Activated gamma-delta T cell treated with Interleukin-2 at 50 U/mL for 16 hours (primary cell): ENCODE data around the gene PPARA.
A peak's percentile ranks its signal among the peaks of the same experiment; 100 is the strongest.

Source experiments
- DNase-seq: peaks from one replicate; pipeline ENCODE4 v3.0.0-alpha.2; 2020

The PPARA gene

DNA sequence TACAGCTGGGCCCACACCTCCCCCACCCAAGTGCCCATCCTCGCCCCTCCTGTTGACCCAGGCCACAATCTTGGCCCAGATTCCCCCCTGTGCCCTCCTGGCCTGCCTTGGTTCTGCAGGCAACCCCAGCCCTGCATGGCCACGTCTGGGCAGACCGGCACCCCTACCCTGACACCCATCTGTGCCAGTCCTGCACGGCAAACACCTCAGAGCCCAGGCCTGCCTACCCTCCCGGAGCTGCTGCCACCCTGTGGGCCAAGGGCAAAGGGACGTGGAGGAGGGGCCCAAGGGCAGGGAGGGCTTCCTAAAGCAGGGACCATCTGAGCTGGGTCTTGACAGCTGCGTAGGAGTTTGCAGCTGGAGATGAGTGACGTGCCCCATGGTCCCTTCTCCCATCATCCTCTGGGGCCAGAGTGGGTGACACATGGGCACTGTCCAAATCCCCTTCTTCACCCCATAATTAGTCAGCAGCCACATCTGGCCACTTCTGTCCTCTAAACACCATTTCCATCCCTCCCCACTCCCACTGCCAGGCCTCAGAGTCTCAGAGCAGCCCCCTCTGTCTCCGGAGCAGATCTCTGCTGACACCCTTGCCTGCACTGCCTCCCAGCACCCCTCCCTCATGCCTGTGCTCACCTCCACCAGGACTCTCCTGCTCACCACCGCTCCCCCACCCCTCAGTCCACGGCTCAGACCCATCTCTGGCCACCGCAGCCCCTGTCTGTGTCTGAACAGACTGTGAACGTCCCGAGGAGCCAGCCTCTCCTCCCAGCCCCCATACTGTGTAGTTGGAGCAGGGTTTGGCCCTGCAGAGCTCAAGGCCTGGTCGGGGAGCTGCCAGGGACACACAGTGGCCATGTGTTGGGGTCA is 35.6 kb upstream of the PPARA start:
- DNase-seq = no peak

DNA sequence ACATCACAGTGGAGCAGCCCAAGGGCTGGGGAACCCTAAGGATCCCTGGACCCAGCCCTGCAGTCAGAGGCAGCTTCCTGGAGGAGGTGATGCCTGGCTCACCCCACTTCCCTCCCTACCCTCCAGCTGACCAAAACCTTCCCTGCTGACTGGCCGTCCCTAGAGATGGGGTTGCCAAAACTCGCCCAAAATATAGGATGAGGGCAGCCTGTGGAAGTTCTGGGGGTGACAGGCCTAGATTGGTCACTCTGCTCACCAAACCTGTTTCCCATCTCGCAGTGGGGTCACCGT is 35.0 kb upstream of the PPARA start:
- no peak for DNase-seq

DNA sequence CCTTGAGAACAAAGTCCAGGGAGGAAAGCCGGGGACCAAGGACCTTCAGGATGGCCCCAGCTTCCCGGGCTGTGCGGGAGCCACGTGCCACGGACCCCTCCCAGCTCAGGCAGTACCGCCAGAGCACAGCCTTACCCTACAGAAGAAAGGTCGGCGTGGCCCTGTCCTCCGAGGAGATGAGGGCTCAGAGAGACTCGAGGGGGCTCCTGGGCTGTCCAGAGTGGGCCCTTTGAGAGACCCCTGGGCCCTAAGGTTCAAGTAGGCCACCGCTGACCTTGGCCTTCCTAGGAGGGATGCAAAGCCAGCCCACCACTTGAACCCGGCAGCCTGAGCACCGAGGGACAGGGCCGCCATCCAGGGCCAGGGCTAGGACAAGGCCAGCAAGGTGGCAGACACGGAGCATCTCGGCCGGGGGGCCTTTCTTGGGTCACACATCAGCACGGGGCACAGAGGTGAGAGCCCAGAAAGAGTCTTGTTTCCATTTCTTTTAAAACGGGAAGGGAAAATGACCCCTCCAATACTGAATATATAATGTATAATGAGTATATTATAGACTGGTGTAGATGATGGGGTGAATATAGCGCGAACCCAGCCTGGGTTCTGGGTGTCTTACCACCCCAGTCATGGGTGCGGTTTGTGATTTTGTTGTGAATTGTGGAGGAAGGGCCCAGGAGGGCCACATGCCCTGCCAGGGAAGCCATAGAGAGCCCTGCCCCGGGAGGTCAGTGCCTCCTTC is 34.4 kb upstream of the PPARA start:
- no peak for DNase-seq

DNA sequence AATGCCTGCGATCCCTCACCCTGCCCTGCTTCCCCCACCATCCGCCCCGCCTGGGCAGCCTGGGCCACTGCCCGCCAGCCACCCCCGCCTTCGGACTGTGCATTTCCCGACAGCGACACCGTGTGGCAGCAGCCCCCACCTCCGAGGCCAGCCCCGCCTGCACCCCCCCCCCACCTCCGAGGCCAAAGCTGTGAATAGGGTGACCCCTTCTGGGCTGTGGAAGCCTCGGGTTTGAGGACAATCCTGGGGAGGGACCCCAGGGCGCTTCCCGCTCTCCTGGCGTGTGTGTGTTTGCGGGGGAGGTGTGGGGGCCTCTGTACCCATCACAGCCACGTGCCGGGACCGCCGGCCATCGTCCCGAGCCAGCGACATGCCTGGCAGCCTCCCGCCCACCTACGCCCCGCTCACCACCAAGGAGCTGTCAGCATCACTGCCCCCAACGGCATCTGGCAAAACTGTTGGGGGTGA is 33.8 kb upstream of the PPARA start:
- DNase-seq = peak; percentile 87

DNA sequence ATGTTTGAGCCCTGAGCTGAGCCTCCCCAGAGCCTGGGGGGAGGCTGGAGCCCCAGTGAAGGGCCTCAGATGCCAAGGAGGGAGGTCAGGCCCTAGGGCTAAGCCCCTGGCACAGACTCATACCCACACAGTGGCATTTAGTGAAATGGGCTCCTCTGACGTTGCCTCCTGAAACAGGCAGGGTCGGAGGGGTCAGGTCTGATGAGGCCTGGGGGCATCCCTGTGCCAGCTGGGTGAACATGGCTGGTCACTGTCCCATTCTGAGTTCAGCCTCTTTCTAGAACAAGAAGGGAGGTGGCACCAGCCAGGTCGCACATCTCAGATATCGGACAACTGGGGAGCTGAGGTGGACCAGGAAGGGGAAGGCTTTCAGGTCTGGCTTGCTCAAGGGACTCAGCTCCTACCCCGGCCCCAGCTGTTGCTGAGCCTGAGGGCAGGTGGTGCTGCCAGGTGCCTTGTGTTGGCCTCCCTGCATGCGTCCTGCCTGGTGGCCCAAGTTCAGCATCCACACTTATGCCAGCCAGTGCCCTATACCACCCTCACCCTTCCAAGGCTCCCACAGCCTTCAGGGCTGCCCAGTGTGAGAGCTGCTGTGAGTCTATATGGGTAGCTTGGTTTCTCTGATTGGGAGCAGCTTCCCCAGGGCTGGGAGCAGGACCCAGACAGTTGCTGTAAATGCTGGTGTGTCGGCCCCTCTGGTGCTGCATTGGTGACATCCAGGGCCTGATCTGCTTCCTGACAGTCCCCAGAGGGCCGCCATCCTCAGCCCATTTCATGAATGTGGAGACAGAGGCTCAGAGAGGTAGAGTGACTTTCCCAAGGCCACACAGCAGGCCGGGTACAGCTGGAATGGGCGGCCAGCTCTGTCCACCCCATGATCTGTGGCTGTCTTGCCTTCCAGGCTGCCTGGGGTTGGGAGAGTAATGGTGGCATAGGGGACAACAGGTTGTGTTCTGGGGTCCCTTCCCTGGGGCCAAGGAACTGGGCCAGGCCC is 32.8 kb upstream of the PPARA start:
- no peak for DNase-seq

DNA sequence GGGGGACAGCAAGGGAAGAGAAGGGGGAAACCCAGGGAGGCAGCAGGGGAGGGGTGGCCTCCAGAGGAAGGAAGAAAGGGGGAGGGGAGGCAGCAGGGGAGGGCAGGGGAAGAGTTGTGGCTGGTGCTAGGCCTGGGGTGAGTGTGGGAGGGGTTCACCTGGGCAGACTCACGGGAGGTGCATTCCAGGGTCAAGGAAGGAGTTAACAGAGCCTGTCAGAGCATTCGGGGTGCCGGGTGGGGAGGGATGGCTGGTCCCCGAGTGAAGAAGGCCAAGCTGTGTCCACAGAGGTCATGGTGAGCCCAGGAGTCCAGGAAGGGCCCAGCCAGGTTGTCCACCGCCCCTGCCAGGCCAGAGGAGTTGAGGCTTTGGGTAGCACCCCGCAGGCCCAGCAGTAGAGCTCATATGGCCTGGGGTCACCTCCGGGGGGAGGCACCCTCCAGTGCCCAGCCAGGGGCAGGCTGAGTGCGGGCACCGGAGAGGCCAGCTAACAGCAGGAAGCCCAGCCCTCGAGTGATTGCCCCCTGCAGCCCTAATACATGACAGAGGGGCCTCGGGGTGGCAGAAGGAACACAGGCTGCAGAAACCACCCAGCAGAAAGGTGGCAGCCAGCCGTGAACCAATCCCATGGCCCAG is 31.1 kb upstream of the PPARA start:
- no peak for DNase-seq

DNA sequence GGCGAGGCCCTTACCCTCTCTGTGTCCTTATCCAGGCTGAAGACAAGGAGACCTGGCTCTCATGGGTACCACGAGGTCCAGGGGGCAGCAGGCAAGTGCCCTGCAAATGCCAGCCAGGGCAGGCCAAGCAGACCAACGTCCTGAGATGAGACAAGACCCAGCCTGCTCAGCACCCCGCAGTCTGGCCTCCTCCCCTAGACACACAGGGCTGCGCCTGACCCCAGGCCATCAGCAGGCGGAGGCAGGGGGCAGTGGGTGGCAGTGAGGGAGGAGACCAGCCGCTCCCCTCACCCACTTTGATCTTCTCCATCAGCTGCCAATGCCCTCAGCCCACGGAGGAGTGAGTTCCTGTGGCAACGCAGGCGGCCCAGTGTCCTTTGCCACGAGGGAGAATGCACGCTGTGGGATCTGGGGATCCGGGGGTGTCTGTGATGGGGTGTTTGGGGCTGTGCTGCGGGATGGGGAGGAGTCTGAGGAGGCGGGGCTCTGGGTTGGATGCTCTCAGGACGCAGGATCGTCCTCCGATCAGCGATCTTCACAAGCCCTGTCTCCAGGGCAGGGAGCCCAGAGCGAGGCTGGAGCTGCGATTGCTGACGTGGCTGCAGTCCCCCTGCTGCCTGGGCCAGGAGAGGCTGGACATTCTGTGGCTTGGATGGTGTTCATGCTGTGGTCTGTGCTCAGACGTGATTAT is 30.5 kb upstream of the PPARA start:
- DNase-seq = no peak

DNA sequence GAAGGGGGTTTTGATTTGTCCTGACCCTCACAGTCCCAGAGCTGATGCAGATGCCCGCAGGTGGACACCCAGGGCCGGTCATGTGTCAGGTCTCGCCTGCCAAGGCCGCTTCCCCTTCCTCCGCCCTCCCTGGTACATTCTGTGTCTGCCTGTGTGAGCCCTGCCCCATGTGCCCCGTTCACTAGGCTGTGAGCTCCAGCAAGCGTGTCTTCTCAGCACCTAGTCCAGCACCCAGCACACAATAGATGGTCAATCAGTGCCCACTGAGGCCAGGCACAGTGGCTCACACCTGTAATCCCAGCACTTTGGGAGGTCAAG is 29.9 kb upstream of the PPARA start:
- no peak for DNase-seq

DNA sequence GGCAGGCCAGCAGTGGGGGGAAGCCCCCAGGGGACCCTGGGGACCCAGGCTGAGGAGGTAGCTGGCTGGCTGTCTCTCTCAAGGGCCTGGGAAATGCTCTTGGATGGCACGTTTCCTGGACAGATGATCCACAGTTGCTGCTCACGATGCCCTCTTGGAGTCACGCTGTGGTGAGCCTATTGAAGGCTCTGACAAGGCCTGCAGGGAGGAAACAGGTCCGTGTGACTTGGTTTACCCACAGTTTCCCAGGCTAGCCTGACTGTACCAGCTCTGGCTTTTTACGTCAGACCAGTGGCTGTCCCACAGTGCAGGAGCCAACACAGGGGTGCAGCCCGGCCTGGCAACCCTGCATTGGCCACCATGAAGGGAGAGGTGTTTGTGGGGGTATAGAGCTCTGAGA is 29.2 kb upstream of the PPARA start:
- DNase-seq = no peak

DNA sequence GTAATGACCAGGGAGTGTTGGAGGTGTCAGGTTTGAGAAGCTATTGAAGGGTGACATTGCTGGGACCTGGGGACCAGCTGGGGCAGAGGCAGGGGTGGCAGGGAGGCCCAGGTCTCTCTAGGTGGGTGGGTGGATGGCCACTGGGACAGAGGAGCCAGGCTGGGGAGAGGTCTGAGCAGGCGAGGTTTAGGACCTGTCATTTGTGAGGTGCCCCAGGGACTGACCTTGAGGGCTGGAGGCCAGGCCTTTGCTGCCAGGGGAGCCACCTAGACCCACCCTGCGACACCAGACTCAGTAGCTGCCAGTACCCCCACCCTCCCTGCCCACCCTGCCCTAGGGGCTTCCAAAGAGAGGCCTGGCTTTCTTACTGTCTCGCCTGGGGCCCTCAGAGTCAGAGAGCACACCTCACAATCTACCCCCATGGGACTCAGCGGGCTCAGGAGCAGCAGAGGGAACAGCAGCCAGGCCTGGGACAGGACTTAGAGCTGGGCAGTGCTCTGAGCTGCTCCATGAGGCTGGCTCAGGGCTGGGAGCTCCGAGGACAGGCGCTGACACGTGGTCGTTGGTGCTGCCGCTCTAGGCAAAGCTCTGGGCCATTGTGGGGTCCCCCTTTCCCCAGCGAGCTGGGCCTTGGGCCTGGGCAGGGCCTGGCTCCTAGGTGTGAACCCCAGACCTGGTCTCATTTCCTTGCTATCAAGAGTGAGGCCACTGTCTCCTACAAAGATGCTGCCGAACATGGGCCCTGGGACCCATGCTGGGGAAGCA is 28.6 kb upstream of the PPARA start:
- DNase-seq = no peak

DNA sequence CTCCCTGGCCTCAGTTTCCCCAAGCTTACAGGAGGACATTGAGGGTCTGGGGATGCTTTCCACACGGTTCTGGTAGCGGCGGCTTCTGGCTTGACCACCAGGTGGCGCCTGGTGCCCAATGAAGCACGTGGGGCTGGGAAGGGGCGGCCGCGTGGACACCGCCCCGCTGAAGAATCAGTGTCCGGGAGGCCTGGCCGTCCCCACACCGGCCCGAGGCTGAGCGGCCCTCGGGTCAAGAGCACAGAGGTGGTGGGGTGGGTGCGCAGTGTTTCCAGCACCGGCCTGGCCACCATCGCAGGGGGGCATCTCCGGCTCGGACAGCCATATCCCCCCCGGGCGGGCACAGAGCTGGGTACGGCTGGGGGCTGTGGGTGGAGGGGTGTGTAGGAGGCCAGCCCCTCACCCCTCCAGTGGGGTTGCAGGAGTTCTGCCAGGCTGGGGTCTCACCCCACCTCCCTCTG is 27.8 kb upstream of the PPARA start:
- DNase-seq = peak; percentile 53

DNA sequence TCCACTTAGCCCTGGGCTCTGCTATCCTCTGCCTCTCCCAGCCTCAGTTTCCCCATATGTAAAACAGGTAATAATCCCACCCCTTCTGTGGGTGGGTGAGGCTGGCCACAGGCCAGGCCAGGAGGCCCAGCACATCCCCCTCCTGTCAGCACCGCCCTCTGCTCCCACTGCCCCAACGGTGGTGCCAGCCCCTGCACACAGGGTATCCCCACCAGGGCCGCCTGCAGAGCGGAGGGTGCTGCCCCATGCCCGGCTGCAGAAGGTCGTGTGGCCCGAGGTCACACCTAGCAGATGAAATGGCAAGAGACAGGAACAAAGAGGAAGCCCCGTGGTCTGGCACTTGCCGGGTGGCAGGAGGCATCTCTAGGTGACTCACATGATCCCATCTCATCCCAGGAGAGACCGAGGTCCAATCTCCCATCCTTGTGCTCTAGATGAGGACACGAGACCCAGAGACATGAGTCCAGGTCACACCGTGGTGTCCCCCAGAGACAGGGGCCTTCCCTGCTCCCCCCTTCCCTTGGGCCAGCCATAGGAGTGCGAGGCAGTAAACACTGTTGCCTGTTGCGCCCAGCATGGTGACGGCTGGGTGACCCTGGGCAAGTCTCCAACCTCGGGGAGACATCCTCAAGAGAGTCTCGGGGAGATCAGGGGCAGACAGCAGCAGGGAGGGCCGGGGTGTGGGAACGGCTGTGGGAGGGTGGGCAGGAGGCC is 27.2 kb upstream of the PPARA start:
- DNase-seq = no peak

DNA sequence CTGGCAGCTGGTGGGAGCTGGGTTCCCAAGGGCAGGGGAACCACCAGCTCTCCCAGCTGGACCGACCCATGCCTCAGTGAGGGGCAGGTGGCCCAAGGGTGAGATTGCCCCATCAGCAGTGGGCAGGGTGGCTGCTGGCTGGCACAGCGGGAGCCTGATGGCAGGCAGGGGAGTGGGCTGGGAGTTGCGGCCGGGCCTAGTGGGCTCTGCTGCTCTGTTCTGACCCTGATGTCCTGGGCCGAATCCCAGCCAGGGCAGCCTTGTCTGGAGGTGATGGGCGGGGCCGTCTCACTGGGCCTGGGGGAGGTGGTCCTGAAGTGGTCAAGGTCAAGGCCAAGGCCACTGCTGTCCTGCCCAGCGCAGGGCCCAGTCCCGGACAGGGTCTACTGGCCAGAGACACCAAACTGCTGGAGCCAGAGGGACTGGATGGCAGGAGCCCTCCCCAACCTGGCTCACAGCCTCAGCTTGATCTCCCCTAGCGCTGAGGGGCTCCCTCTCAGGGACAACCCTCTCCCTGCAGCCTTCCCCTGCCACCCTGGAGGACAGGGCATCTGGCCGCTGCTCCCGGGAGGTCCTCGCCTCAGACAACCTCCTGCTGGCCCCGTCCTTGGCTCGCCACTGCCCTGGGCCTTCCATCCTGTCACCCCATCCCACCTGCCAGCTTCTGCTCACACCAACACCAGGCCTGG is 26.5 kb upstream of the PPARA start:
- DNase-seq = no peak

DNA sequence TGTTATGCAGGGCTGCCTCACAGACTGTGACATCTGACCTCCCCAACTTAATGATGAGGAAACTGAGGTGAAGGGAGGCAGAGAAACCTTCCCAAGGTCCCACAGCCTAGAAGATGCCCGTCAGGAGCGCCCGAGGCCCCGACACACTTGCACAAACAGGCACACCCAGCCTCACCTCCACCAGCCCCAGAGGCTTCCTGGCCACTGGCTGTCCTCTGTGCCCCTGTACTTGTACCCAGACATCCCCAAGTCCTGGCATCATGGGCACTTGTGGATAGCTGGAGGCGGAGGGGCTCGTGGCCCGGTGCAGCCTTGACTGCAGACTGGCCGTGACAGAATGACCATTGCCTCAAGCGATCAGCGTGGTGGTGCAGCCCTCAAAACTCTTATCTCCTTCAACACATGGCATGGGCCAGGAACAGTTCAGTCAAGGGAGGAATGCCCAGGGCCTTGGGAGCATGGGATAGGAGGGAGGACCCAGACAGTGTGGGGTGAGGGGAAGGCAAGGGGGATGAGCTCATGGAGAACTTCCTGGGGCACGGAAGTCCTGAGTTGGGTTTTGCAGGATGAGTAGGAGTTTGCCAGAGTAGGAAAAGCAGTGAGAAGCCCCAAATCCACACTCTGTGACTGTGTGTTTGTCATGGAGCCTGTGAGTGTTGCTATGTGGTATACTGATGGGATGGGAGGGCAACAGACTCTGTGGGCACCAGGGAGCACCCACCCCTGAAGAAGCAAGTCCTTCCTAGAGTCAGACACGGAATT is 25.8 kb upstream of the PPARA start:
- no peak for DNase-seq

DNA sequence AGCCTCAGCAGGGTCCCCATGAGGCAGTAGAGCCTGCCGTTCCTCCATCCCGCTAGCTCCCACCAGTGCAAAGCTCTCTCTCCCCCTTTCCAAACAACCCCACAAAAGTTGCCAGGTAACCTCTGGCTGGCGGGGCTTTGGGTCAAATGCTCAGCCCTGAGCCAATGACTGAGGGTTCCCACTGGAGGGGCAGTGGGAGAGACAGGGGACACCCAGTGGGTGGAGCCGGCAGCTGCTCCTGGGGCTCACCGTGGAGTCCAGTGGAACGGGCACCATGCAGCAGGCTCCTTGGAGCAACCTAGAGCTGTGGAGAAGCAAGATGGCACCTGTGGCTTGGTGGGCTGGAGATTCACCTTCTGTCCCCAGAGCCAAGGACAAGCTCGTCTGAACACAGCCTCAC is 25.0 kb upstream of the PPARA start:
- DNase-seq = no peak

DNA sequence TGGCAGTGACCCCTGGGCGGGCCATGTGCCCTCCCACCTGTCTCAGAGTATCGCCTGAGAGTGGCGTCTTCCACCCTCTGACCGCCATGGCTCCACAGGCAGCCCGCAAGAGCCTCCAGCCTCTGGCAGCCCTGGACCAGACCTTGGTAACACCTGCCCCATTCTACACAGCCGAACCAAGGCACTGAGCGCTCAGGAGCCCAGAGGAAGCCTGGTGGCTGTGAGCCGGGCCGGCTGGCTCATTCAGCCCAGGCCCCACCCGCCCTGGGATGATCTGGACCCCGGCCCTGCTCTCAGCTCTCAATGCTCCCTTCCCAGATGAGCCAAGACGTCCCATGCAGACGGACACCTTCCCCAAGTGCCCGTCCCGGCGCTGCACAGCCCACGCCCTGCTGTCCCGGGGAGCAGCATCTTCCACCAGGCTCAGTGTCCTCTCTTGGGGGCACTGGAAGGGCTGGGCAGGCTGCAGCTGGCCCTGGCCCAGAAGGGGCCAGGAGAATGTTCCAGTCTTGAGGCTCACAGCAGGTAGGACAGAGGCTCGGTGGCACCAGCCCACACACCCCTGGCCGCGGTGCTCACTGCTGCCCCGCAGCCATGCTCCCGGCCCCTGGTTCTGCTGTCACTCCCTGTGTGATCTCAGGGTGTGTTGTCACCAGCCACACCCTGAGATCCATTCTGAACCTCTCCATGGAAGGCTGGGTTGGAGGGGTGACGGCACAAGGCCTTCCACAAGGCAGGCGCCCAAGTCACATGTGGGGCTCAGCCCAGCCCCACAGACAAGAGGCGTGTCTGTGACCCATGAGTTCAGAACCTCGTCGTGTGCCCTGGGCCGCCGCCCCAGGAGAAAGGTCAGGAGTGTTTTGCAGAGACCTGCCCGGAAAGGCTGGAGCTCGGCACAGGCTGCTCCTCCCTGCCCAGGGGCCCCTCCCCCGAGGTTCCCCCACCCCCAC is 24.2 kb upstream of the PPARA start:
- DNase-seq = no peak

DNA sequence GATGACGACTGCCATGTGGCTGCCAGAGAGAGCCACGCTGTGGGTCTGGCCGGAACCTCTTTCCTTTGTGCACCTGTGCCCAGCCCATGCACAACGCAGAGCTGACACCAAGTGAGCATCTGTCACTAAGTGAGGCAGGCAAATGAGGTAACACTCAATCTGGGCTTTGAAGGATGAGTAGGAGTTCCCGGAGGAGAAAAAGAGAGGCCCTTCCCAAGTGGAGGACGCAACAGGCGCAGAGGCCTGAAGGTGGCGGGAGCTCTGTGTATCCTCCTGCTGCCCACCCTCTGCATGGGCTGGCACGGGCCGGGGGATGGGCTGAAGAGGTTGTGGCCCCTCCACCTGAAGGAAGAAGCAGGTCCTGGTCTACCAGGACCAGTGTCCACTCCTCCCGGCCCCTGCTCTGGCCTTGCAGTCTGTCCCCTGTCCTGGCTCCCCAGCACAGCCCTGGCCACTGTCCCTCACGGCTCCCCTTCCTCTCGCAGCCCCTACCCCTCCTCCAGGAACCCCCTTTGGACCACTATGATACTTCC is 23.4 kb upstream of the PPARA start:
- DNase-seq = no peak

DNA sequence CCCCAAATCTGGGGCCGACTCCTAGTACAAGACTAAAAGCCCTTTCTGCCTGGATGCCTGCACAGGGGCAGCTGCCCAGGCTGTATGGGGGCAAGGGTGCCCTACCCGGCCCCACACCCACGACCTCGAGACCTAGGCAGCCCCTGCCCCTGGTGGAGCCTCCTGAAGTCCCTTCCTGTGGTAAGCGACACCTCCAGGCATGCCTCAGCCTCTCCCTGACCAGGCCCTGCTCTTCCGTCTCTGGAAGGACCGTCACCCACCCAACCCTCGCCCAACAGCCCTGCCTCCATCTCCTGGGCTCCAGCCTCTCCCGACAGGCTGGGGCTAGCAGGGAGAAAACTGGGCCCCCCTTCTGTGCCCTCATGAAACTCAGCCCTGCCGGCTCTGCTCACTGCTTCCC is 22.8 kb upstream of the PPARA start:
- DNase-seq = no peak
